ENCODE data around the gene TMEM161A. TPM values are rescaled to one million over a fixed set of nuclear protein-coding genes. Genes with fewer than 3 reads are reported as not detected.
"Not testable (repeated sequence)": the region's sequence is repeated elsewhere in the genome, so short reads cannot be mapped to it uniquely, and the experiment has no call there.

TMEM161A gene
- total RNA-seq, 1 experiment from 2014 or later: 26.6 TPM

- peak; percentile 96 for DNase-seq
- H3K36me3 ChIP-seq (replicated peaks; ENCODE audit: control insufficient read depth, insufficient read depth, low read length): no peaks in the 10 kb centered on the region
Observed at GRCh38 chr19:19105365-19106055, 32.8 kb downstream of the TMEM161A start.

GRCh38 chr19:19103167-19103566, 35.1 kb downstream of the TMEM161A start:
- Histone ChIP-seq H3K27me3 (ENCODE audit: control insufficient read depth, insufficient read depth, low read length) (no peaks in the 10 kb centered on the region), H3K36me3 (replicated peaks; ENCODE audit: control insufficient read depth, insufficient read depth, low read length) (no peaks in the 10 kb centered on the region), H3K4me3 (ENCODE audit: insufficient read depth, low read depth, low read length) (no peak overlapping the region)
- no peak for DNase-seq

More at GRCh38 chr19:19105365-19106055, 32.8 kb downstream of the TMEM161A start:
- no peaks in the 10 kb centered on the region for H3K27me3 ChIP-seq (ENCODE audit: control insufficient read depth, insufficient read depth, low read length)
- peak overlapping the region; percentile 63 for H3K4me3 ChIP-seq (ENCODE audit: insufficient read depth, low read depth, low read length)

GRCh38 chr19:19102566-19102965, 35.7 kb downstream of the TMEM161A start:
- DNase-seq; H3K36me3 ChIP-seq (replicated peaks; ENCODE audit: control insufficient read depth, insufficient read depth, low read length); H3K4me3 ChIP-seq (ENCODE audit: insufficient read depth, low read depth, low read length); H3K27me3 ChIP-seq (ENCODE audit: control insufficient read depth, insufficient read depth, low read length): not testable (repeated sequence)

- peak; percentile 29 for DNase-seq
- Histone ChIP-seq H3K27me3 (ENCODE audit: control insufficient read depth, insufficient read depth, low read length) (no peaks in the 10 kb centered on the region), H3K36me3 (replicated peaks; ENCODE audit: control insufficient read depth, insufficient read depth, low read length) (no peaks in the 10 kb centered on the region), H3K4me3 (ENCODE audit: insufficient read depth, low read depth, low read length) (no peak overlapping the region)
Observed at GRCh38 chr19:19101540-19101939, 36.7 kb downstream of the TMEM161A start.

GRCh38 chr19:19098703-19099632, 39.3 kb downstream of the TMEM161A start:
- peak; percentile 16 for DNase-seq
- no peaks in the 10 kb centered on the region for H3K36me3 ChIP-seq (replicated peaks; ENCODE audit: control insufficient read depth, insufficient read depth, low read length)
- no peak overlapping the region for H3K4me3 ChIP-seq (ENCODE audit: insufficient read depth, low read depth, low read length)
- no peaks in the 10 kb centered on the region for H3K27me3 ChIP-seq (ENCODE audit: control insufficient read depth, insufficient read depth, low read length)

- Histone ChIP-seq H3K4me3 (ENCODE audit: insufficient read depth, low read depth, low read length) (no peak overlapping the region), H3K27me3 (ENCODE audit: control insufficient read depth, insufficient read depth, low read length) (no peaks in the 10 kb centered on the region), H3K36me3 (replicated peaks; ENCODE audit: control insufficient read depth, insufficient read depth, low read length) (no peaks in the 10 kb centered on the region)
- DNase-seq: no peak
Observed at GRCh38 chr19:19098084-19098702, 40.1 kb downstream of the TMEM161A start.

- DNase-seq: no peak
- no peaks in the 10 kb centered on the region for H3K27me3 ChIP-seq (ENCODE audit: control insufficient read depth, insufficient read depth, low read length)
- H3K36me3 ChIP-seq (replicated peaks; ENCODE audit: control insufficient read depth, insufficient read depth, low read length): no peaks in the 10 kb centered on the region
- no peak overlapping the region for H3K4me3 ChIP-seq (ENCODE audit: insufficient read depth, low read depth, low read length)
Observed at GRCh38 chr19:19096641-19097627, 41.3 kb downstream of the TMEM161A start.

GRCh38 chr19:19095691-19096090, 42.6 kb downstream of the TMEM161A start:
- Histone ChIP-seq H3K36me3 (replicated peaks; ENCODE audit: control insufficient read depth, insufficient read depth, low read length) (no peaks in the 10 kb centered on the region), H3K4me3 (ENCODE audit: insufficient read depth, low read depth, low read length) (no peak overlapping the region), H3K27me3 (ENCODE audit: control insufficient read depth, insufficient read depth, low read length) (no peaks in the 10 kb centered on the region)
- peak; percentile 18 for DNase-seq

- H3K36me3 ChIP-seq (replicated peaks; ENCODE audit: control insufficient read depth, insufficient read depth, low read length): no peaks in the 10 kb centered on the region
- no peaks in the 10 kb centered on the region for H3K27me3 ChIP-seq (ENCODE audit: control insufficient read depth, insufficient read depth, low read length)
- no peak overlapping the region for H3K4me3 ChIP-seq (ENCODE audit: insufficient read depth, low read depth, low read length)
- DNase-seq: peak; percentile 19
Observed at GRCh38 chr19:19094513-19094912, 43.8 kb downstream of the TMEM161A start.

- Histone ChIP-seq H3K4me3 (ENCODE audit: insufficient read depth, low read depth, low read length) (no peak overlapping the region), H3K36me3 (replicated peaks; ENCODE audit: control insufficient read depth, insufficient read depth, low read length) (no peaks in the 10 kb centered on the region), H3K27me3 (ENCODE audit: control insufficient read depth, insufficient read depth, low read length) (no peaks in the 10 kb centered on the region)
- DNase-seq: peak; percentile 41
Observed at GRCh38 chr19:19087676-19088075, 50.6 kb downstream of the TMEM161A start.

GRCh38 chr19:19083413-19084178, 54.7 kb downstream of the TMEM161A start:
- DNase-seq: peak; percentile 39
- Histone ChIP-seq H3K36me3 (replicated peaks; ENCODE audit: control insufficient read depth, insufficient read depth, low read length) (no peaks in the 10 kb centered on the region), H3K4me3 (ENCODE audit: insufficient read depth, low read depth, low read length) (no peak overlapping the region), H3K27me3 (ENCODE audit: control insufficient read depth, insufficient read depth, low read length) (peaks cover 1% of the 10 kb centered on the region; the same call in 1 of the 2 replicates)

- Histone ChIP-seq H3K27me3 (ENCODE audit: control insufficient read depth, insufficient read depth, low read length) (peaks cover 6% of the 10 kb centered on the region; the same call in 1 of the 2 replicates), H3K36me3 (replicated peaks; ENCODE audit: control insufficient read depth, insufficient read depth, low read length) (no peaks in the 10 kb centered on the region), H3K4me3 (ENCODE audit: insufficient read depth, low read depth, low read length) (no peak overlapping the region)
- DNase-seq: peak; percentile 32
Observed at GRCh38 chr19:19081642-19082151, 56.6 kb downstream of the TMEM161A start.

- H3K36me3 ChIP-seq (replicated peaks; ENCODE audit: control insufficient read depth, insufficient read depth, low read length): no peaks in the 10 kb centered on the region
- H3K4me3 ChIP-seq (ENCODE audit: insufficient read depth, low read depth, low read length): no peak overlapping the region
- DNase-seq: no peak
- H3K27me3 ChIP-seq (ENCODE audit: control insufficient read depth, insufficient read depth, low read length): peaks cover 9% of the 10 kb centered on the region; the same call in 1 of the 2 replicates
Observed at GRCh38 chr19:19079571-19079970, 58.7 kb downstream of the TMEM161A start.
